ENCODE results near the gene FLOT1. TPM values are rescaled to one million over a fixed set of nuclear protein-coding genes. Genes with fewer than 3 reads are reported as not detected.

FLOT1 gene
- total and polyA plus RNA-seq, 3 donors from 2014 or later: 84.1 to 169 (median 88.1) TPM

- Histone ChIP-seq H3K27me3 (no peaks in the 10 kb centered on the region), H3K4me1 (peaks cover 16% of the 10 kb centered on the region), H3K27ac (no peak overlapping the region), H3K36me3 (ENCODE audit: low read depth, missing control alignments) (no peaks in the 10 kb centered on the region), H3K4me3 (no peak overlapping the region), H3K9me3 (no peaks in the 10 kb centered on the region)
- no peak for DNase-seq
- intact Hi-C loops (cut with DNase I; ENCODE audit: low total_unique reads): no loop called here
- no peak for TF ChIP-seq POLR2A (IDR thresholded peaks at IDR 0.05)
- TF ChIP-seq, protein P1, sequence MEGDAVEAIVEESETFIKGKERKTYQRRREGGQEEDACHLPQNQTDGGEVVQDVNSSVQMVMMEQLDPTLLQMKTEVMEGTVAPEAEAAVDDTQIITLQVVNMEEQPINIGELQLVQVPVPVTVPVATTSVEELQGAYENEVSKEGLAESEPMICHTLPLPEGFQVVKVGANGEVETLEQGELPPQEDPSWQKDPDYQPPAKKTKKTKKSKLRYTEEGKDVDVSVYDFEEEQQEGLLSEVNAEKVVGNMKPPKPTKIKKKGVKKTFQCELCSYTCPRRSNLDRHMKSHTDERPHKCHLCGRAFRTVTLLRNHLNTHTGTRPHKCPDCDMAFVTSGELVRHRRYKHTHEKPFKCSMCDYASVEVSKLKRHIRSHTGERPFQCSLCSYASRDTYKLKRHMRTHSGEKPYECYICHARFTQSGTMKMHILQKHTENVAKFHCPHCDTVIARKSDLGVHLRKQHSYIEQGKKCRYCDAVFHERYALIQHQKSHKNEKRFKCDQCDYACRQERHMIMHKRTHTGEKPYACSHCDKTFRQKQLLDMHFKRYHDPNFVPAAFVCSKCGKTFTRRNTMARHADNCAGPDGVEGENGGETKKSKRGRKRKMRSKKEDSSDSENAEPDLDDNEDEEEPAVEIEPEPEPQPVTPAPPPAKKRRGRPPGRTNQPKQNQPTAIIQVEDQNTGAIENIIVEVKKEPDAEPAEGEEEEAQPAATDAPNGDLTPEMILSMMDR (IDR thresholded peaks at IDR 0.05): no peak
- WGBS, 2 donors: 88 to 89% methylated on average over 6 of the region's 6 CpGs
Measured at GRCh38 chr6:30738532-30738931, 4.0 kb downstream of the FLOT1 start.

DNA sequence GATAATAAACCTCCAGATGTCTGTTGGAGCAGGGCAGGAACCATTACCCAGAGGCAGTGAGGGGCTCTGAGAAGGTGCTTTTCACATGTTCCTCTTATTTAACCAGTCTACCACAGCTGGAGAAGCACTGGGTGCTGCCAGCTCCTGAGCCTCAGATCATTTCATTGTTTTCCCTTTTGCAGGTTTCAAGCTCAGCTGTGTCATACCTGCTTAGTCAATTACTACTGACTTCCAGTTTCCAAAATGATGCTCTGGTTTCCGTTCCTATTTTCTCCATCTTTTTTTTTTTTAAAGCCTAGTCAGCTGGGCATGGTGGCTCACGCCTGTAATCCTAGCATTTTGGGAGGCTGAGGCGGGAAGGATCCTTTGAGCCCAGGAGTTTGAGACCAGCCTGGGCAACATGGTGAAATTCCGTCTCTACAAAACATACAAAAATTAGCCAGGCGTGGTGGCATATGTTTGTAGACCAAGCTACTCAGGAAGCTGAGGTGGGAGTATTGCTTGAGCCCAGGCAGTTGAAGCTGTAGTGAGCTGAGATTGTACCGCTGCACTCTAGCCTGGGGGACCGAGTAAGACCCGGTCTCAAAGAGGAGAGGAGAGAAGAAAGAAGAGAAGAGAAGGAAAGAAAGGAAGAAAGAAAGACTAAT lies 6.7 kb downstream of the FLOT1 start:
- Histone ChIP-seq H3K4me3 (no peak overlapping the region), H3K27ac (no peak overlapping the region), H3K4me1 (no peaks in the 10 kb centered on the region), H3K9me3 (no peaks in the 10 kb centered on the region), H3K36me3 (ENCODE audit: low read depth, missing control alignments) (no peaks in the 10 kb centered on the region), H3K27me3 (no peaks in the 10 kb centered on the region)
- WGBS, 2 donors: 88% methylated on average over 8 of the region's 8 CpGs
- DNase-seq: no peak
- TF ChIP-seq, protein P1 (IDR thresholded peaks at IDR 0.05): no peak
- no peak for TF ChIP-seq POLR2A (IDR thresholded peaks at IDR 0.05)
- intact Hi-C loops (cut with DNase I; ENCODE audit: low total_unique reads): no loop called here

- H3K36me3 ChIP-seq (ENCODE audit: low read depth, missing control alignments): no peaks in the 10 kb centered on the region
- H3K4me1 ChIP-seq: no peaks in the 10 kb centered on the region
- DNase-seq: no peak
- no peaks in the 10 kb centered on the region for H3K27me3 ChIP-seq
- intact Hi-C loops (cut with DNase I; ENCODE audit: low total_unique reads): no loop called here
- H3K27ac ChIP-seq: no peak overlapping the region
- no peak for TF ChIP-seq POLR2A (IDR thresholded peaks at IDR 0.05)
- TF ChIP-seq, protein P1 (IDR thresholded peaks at IDR 0.05): no peak
- 88 to 92% methylated on average over 12 of the region's 12 CpGs for WGBS, 2 donors
- H3K4me3 ChIP-seq: no peak overlapping the region
- H3K9me3 ChIP-seq: no peaks in the 10 kb centered on the region
Measured at GRCh38 chr6:30732237-30732943, 10.1 kb downstream of the FLOT1 start.

- H3K36me3 ChIP-seq (ENCODE audit: low read depth, missing control alignments): no peaks in the 10 kb centered on the region
- H3K27ac ChIP-seq: no peak overlapping the region
- H3K4me3 ChIP-seq: no peak overlapping the region
- no peaks in the 10 kb centered on the region for H3K27me3 ChIP-seq
- intact Hi-C loops (cut with DNase I; ENCODE audit: low total_unique reads): no loop called here
- no peaks in the 10 kb centered on the region for H3K9me3 ChIP-seq
- TF ChIP-seq POLR2A (IDR thresholded peaks at IDR 0.05): no peak
- TF ChIP-seq, protein P1 (IDR thresholded peaks at IDR 0.05): peak; percentile 48 to 54 (median 52)
- DNase-seq: peak; percentile 83
- WGBS, 2 donors: 44 to 55% methylated on average over 19 to 30 of the region's 30 CpGs
- peaks cover 2% of the 10 kb centered on the region for H3K4me1 ChIP-seq
Measured at GRCh38 chr6:30730601-30731435, 11.7 kb downstream of the FLOT1 start.
